ENCODE data around the gene ITGA8.
"Not testable (repeated sequence)": the region's sequence is repeated elsewhere in the genome, so short reads cannot be mapped to it uniquely, and the experiment has no call there.

Gene ITGA8

GRCh38 chr10:15636446-15636845 lies 83.3 kb downstream of the ITGA8 start:
- DNase-seq (ENCODE audit: low read depth): no peak
- TF ChIP-seq CTCF (conservative IDR thresholded peaks at IDR 0.05; ENCODE audit: low read length): no peak
- no peak overlapping the region for H3K4me3 ChIP-seq (ENCODE audit: low read length)

GRCh38 chr10:15632456-15633091 lies 87.1 kb downstream of the ITGA8 start:
- DNase-seq (ENCODE audit: low read depth): peak; percentile 2
- no peak overlapping the region for H3K4me3 ChIP-seq (ENCODE audit: low read length)
- no peak for TF ChIP-seq CTCF (conservative IDR thresholded peaks at IDR 0.05; ENCODE audit: low read length)

- not testable (repeated sequence) for DNase-seq (ENCODE audit: low read depth); H3K4me3 ChIP-seq (ENCODE audit: low read length)
Measured at GRCh38 chr10:15631205-15631604, 88.5 kb downstream of the ITGA8 start.

- no peak for TF ChIP-seq CTCF (conservative IDR thresholded peaks at IDR 0.05; ENCODE audit: low read length)
- DNase-seq (ENCODE audit: low read depth): no peak
- H3K4me3 ChIP-seq (ENCODE audit: low read length): no peak overlapping the region
Measured at GRCh38 chr10:15630353-15630752, 89.4 kb downstream of the ITGA8 start.

- no peak overlapping the region for H3K4me3 ChIP-seq (ENCODE audit: low read length)
- no peak for TF ChIP-seq CTCF (conservative IDR thresholded peaks at IDR 0.05; ENCODE audit: low read length)
- DNase-seq (ENCODE audit: low read depth): no peak
Measured at GRCh38 chr10:15627617-15628196, 92.0 kb downstream of the ITGA8 start.

GRCh38 chr10:15626937-15627336 lies 92.8 kb downstream of the ITGA8 start:
- no peak for TF ChIP-seq CTCF (conservative IDR thresholded peaks at IDR 0.05; ENCODE audit: low read length)
- no peak for DNase-seq (ENCODE audit: low read depth)

GRCh38 chr10:15625261-15625660 lies 94.5 kb downstream of the ITGA8 start:
- H3K4me3 ChIP-seq (ENCODE audit: low read length): no peak overlapping the region
- no peak for TF ChIP-seq CTCF (conservative IDR thresholded peaks at IDR 0.05; ENCODE audit: low read length)
- peak; percentile 28 for DNase-seq (ENCODE audit: low read depth)

More at GRCh38 chr10:15626937-15627336, 92.8 kb downstream of the ITGA8 start:
- no peak overlapping the region for H3K4me3 ChIP-seq (ENCODE audit: low read length)
